Measurements from ENCODE around the gene CAMTA2.

Gene CAMTA2

GRCh38 chr17:4967539-4968485, 19.7 kb downstream of the CAMTA2 start, which contains the start of gene SPAG7:
SPAG7 (minus strand) TSS chr17:4967817; CDS start chr17:4967804, 13 bp downstream.
- ATAC-seq: peak; percentile 50 to 55

GRCh38 chr17:4966844-4967538, 20.5 kb downstream of the CAMTA2 start:
- ATAC-seq: peak; percentile 84 to 87

GRCh38 chr17:4965311-4965986, 22.0 kb downstream of the CAMTA2 start:
- ATAC-seq: no peak

- ATAC-seq: no peak
Measured at GRCh38 chr17:4960279-4960922, 27.1 kb downstream of the CAMTA2 start.

GRCh38 chr17:4959261-4959965, 28.1 kb downstream of the CAMTA2 start:
- no peak for ATAC-seq

- no peak for ATAC-seq
Measured at GRCh38 chr17:4958102-4958501, 29.4 kb downstream of the CAMTA2 start.

GRCh38 chr17:4956493-4957061, 30.9 kb downstream of the CAMTA2 start:
- ATAC-seq: no peak

- ATAC-seq: no peak
Measured at GRCh38 chr17:4955091-4955490, 32.4 kb downstream of the CAMTA2 start.

GRCh38 chr17:4953451-4953961, 34.0 kb downstream of the CAMTA2 start:
- ATAC-seq: no peak

- no peak for ATAC-seq
Measured at GRCh38 chr17:4951486-4951885, 36.0 kb downstream of the CAMTA2 start.

GRCh38 chr17:4950746-4951204, 36.7 kb downstream of the CAMTA2 start, which contains the start of gene ENO3:
ENO3 (plus strand) TSS chr17:4951119; CDS start chr17:4951830, 711 bp downstream.
- ATAC-seq: no peak

- ATAC-seq: peak; percentile 4 to 15
Measured at GRCh38 chr17:4950075-4950745, 37.3 kb downstream of the CAMTA2 start.

GRCh38 chr17:4949321-4950074, 38.0 kb downstream of the CAMTA2 start:
- ATAC-seq: peak; percentile 32 to 42

GRCh38 chr17:4948931-4949320, 38.5 kb downstream of the CAMTA2 start:
- peak; percentile 41 to 43 for ATAC-seq

- peak; percentile 24 to 36 for ATAC-seq
Measured at GRCh38 chr17:4948166-4948930, 39.1 kb downstream of the CAMTA2 start, which contains the start of gene PFN1. PFN1 (minus strand) TSS chr17:4948530; CDS start chr17:4948394, 136 bp downstream.

- peak; percentile 11 to 18 for ATAC-seq
Measured at GRCh38 chr17:4947411-4948165, 39.9 kb downstream of the CAMTA2 start.

- no peak for ATAC-seq
Measured at GRCh38 chr17:4947010-4947410, 40.5 kb downstream of the CAMTA2 start.
